ENCODE results near the gene LIPK.
A peak's percentile ranks its signal among the peaks of the same experiment; 100 is the strongest.
"Not testable (repeated sequence)": the region's sequence is repeated elsewhere in the genome, so short reads cannot be mapped to it uniquely, and the experiment has no call there.

Gene LIPK

DNA sequence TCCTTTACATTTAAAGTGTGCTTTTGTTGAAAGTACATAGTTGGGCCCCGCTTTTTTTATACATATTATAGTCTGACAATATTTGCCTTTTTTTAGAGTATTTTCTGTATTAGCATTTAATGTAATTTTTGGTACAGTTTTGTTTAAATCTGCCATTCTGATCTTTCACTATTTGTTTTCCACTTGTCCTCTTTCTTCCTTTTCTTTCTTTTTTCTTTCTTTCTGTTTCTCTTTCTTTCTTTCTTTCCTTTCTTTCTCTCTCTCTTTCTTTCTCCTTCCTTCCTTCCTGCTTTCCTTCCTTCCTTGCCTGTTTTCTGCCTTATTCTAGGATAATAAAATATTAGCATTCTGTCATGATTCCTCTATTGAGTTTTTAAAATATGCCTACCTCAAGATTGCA is 9.5 kb downstream of the LIPK start:
- DNase-seq (ENCODE audit: low spot score) = no peak

- DNase-seq (ENCODE audit: low spot score) = no peak
Observed at GRCh38 chr10:88721392-88721791, 15.3 kb downstream of the LIPK start.

DNA sequence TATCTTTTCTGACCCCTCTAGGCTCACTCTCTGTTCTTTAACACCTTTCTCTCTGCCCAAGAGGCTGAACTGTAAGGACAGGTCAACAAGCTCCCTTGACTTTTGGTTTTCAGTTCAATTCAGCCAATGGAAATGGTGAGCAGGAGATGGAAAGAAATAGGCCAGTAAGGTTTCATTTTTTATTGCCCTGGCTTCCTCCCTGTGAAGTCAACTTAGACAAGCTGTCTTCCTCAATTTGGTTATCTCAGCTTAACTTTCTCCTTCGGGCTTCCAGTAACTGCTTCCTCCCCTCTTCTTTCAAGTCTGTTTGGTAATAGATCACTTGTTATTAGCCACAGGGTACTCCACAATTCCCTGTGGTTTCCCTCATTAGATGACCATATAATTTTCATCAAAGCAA is 19.7 kb downstream of the LIPK start:
- DNase-seq (ENCODE audit: low spot score) = no peak

GRCh38 chr10:88728107-88728763 is 22.2 kb downstream of the LIPK start:
- peak; percentile 52 for DNase-seq (ENCODE audit: low spot score)

- DNase-seq (ENCODE audit: low spot score) = no peak
Observed at GRCh38 chr10:88730864-88731263, 24.8 kb downstream of the LIPK start.

- DNase-seq (ENCODE audit: low spot score) = peak; percentile 10
Observed at GRCh38 chr10:88731296-88731695, 25.2 kb downstream of the LIPK start.

DNA sequence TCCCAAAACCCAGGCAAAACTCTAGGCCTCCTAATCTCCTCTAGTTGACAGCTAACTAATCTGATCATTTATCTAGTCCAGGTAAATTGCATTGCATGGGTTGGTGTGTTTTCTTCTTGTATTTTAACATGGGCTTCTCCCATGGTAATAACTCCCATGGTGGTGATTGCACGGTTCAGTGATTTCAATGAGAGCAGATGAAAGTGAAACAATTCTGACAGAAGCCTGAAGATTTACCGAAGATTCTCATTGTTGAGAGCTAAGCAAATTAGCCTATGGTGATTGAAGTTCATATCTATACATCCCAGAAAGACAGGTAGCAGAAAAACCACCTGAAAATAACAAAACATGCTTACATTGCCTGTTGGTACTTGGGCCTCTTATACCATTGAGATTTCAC is 27.2 kb downstream of the LIPK start:
- DNase-seq (ENCODE audit: low spot score) = peak; percentile 18

- DNase-seq (ENCODE audit: low spot score) = no peak
Observed at GRCh38 chr10:88735661-88736060, 29.6 kb downstream of the LIPK start.

DNA sequence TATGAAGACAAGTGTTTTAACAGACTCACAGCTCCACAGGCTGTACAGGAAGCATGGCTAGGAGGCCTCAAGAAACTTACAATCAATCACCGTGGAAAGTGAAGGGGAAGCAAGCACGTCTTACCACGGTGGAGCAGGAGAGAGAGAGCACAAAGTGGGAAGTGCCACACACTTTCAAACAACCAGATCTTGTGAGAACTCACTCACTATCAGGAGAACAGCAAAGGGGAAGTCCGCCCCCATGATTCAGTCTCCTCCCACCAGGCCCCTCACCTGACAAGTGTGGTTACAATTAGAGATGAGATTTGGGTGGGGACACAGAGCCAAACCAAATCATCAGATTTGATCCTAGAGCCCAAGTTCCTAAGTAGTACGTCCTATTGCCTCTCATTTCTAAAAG is 35.9 kb downstream of the LIPK start:
- not testable (repeated sequence) for DNase-seq (ENCODE audit: low spot score)

- no peak for DNase-seq (ENCODE audit: low spot score)
Observed at GRCh38 chr10:88742448-88742847, 36.4 kb downstream of the LIPK start.

DNA sequence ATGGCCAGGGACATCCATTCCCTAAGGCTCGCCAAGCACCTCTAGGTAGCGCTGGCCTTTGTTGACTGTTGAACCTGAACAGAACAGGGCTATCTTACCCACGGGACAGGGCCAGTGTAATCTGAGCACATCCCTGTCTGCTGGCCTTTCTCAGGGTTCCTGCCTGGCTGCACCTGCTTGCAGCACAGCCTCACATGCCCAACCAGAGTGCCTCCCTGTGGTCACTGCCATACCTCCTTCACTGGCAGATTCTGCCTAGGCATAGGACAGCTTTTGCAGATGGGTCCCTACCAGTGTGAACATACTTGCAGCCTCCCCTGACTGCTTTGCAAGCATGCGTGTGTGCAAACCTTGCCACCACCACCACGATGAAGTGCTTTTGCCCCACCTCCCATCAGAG is 38.0 kb downstream of the LIPK start:
- DNase-seq (ENCODE audit: low spot score) = no peak

DNA sequence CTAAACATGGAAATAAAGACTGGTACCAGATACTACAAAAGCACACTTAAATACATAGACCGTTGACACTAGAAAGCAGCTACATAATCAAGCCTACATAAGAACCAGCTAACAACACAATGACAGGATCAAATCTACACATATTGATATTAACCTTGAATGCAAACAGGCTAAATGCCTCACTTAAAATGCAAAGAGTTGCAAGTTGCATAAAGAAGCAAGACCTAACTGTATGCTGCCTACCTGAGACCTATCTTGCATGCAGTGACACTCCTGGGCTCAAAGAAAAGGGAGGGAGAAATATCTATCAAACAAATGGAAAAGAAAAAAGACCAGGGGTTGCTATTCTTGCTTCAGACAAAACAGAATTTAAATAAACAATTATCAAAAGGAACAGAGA is 39.6 kb downstream of the LIPK start:
- no peak for DNase-seq (ENCODE audit: low spot score)

GRCh38 chr10:88754287-88754686 is 48.2 kb downstream of the LIPK start:
- DNase-seq (ENCODE audit: low spot score) = no peak

DNA sequence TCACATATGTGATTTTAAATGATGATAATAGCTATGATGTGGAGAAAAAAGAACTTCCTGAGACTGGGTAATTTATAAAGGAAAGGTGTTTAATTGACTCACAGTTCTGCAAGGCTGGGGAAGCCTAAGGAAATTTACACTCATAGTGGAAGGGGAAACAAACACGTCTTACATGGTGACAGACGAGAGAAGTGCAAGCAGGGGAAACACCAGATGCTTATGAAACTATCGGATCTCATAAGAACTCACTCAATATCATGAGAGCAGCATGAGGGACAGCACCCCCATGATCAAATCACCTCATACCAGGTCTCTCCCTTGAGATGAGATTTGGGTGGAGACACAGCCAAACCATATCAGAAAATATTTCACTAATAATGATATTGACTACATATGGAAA is 49.7 kb downstream of the LIPK start:
- no peak for DNase-seq (ENCODE audit: low spot score)

DNA sequence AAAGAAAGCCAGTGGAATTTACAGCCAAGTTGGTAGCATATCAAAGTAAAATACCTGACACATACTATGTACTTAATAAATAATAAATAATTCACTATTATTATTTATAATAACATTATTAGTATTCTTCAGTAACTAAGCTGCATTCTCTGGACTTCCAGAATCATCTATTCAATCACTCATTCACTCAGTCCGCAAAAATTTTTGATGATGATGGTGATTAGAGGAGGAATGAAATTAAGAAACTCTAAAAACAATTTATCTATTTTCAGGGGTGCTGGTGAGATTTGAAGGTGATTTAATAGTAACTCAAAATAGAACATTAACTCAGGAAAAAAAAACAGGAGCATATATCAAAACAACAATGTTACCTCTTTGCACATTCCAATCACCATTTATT is 50.6 kb downstream of the LIPK start:
- no peak for DNase-seq (ENCODE audit: low spot score)

- DNase-seq (ENCODE audit: low spot score) = peak; percentile 14
Observed at GRCh38 chr10:88759366-88760101, 53.5 kb downstream of the LIPK start, which contains the start of gene LIPN. Gene LIPN (plus strand): TSS chr10:88760020. CDS start chr10:88761406, 1,386 bp downstream.

- DNase-seq (ENCODE audit: low spot score) = no peak
Observed at GRCh38 chr10:88762906-88763305, 56.9 kb downstream of the LIPK start.

DNA sequence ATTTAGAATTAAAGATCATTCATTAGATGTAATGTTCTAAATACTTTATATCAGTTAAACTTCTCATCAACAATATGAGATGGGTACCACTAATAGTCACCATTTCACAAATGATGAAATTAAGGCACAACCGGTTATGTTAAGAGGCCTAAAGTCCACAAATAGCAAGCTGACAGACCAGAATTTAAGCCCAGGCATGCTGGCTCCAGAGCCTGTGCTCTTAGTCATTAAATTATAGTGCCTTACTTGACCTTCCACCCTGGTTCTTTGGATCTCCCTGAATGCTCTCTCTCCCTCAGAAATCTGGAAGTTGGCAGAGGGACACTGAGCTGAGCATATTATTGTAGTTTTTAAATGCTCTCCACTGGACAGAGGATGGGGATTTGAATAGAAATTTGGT is 57.4 kb downstream of the LIPK start:
- no peak for DNase-seq (ENCODE audit: low spot score)

GRCh38 chr10:88764110-88764509 is 58.1 kb downstream of the LIPK start:
- DNase-seq (ENCODE audit: low spot score) = no peak

GRCh38 chr10:88765816-88766215 is 59.8 kb downstream of the LIPK start:
- DNase-seq (ENCODE audit: low spot score) = no peak

GRCh38 chr10:88769384-88769783 is 63.3 kb downstream of the LIPK start:
- no peak for DNase-seq (ENCODE audit: low spot score)

GRCh38 chr10:88781206-88781605 is 75.2 kb downstream of the LIPK start:
- no peak for DNase-seq (ENCODE audit: low spot score)

DNA sequence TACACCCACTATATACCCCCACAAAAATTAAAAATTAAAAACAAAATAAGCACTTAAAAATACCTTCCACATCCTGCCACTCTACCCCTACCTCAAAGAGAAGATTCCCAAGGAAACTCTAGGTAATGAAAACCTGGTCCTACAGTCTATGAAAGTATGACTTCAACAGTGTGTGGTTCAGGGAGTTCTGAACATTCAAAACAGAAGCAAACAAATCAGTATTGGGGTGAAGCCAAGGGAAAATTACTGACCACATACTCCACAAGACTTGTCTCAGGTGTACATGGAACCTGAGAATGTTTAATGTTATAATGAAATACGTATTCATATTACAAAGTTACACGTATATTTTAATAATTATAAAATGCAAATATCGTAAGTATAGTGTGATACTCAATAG is 76.2 kb downstream of the LIPK start:
- DNase-seq (ENCODE audit: low spot score) = no peak

- DNase-seq (ENCODE audit: low spot score) = no peak
Observed at GRCh38 chr10:88783724-88784123, 77.7 kb downstream of the LIPK start.
